NCI-H446 treated with DMSO at 0.1 percent for 48 hours (cell line): ENCODE results near the gene BLVRA.
"Not testable (repeated sequence)": the region's sequence is repeated elsewhere in the genome, so short reads cannot be mapped to it uniquely, and the experiment has no call there.

ENCODE experiments used
- DNase-seq: peaks from one replicate; lab custom pipeline; 2025; lab: John Stamatoyannopoulos, UW

Gene BLVRA

DNA sequence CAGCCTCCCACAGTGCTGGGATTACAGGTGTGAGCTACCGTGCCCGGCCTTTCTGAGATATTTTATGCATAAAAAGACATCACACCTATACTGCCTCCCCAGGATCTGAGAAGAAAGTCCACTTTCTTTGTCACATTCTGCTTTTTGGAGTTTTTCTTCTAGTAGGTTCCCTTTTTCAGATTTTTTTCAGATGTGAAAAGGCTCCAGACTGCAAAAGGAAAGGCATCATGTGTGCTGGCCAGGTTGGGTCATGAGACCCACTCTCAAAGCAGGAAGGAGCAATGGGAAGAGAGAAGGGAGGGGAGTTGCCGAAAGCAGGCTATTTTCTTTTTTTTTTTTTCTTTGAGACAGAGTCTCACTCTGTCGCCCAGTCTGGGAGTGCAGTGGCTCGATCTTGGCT, 10.8 kb downstream of the BLVRA start:
- DNase-seq, result no peak

DNA sequence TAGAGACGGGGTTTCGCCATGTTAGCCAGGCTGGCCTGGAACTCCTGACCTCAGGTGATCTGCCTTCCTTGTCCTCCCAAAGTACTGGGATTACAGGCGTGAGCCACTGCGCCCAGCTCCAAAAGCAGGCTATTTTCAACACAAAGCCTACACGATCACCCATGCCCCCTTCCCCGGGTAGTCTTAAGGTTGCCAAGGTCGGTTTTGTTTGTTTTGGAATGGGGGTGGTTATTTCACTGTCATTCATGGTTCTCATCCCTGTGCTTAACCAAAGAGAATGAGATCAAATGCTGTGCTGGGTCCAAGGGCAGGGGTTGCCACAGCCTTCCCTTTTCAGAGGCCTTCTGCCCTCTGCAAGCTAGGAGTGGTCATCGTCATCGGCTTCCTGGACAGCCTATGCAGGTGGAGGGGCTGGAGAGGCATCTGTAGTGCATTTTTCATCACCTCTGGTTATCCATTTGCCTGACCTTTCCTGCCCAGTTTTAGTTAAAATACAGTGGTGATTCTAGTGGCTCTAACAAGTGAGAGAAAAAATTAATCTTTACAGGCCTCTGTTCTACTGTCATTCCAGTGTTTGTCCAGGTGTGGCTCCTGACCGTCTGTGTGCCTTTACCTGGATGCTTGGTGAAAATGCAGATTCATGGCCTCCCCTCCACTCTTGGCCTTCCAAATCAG, 11.4 kb downstream of the BLVRA start:
- DNase-seq, result no peak

DNA sequence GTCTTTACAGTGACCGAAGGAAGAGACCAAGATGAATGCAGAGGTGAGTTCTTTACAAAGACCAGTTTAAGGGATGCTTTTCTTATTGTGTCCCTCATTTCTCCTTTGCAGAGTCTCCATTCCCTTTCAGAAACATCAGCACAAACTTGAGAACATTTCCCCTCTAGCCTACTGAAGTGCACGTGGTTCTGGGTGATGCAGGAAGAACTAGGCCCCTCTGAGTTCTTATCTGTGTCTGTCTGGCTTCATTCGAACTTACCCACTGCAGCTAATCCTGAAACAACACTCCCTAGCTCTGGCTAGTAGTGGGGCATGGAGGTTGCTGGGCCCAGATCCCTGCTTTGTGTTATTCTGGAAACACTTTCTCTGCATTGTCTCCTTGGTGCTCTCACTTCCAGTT, 12.6 kb downstream of the BLVRA start:
- DNase-seq, result no peak

DNA sequence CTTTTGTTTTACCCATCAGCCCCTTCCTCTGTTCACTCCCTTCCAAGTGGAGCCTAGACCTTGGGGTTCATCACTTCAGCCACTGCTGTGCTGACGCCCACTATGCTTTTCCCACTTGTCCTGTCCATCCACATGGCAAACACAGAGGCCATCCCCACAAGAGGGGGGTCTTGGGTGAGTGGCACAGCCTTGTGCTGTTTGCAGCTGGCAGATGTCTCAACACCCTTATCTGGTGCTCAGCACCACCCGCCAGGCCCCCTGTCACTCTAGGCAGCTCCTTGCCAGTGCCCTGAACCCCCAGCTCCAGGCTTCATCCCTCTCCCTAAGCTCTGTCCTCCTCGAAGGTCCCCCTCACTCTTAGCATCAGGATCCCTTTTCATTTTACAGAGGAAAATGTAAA, 13.1 kb downstream of the BLVRA start:
- DNase-seq, result no peak

DNA sequence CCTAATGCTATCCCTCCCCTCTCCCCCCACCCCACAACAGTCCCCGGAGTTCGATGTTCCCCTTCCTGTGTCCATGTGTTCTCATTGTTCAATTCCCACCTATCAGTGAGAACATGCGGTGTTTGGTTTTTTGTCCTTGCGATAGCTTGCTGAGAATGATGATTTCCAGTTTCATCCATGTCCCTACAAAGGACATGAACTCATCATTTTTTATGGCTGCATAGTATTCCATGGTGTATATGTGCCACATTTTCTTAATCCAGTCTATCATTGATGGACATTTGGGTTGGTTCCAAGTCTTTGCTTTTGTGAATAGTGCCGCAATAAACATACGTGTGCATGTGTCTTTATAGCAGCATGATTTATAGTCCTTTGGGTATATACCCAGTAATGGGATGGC, 14.8 kb downstream of the BLVRA start:
- not testable (repeated sequence) for DNase-seq

DNA sequence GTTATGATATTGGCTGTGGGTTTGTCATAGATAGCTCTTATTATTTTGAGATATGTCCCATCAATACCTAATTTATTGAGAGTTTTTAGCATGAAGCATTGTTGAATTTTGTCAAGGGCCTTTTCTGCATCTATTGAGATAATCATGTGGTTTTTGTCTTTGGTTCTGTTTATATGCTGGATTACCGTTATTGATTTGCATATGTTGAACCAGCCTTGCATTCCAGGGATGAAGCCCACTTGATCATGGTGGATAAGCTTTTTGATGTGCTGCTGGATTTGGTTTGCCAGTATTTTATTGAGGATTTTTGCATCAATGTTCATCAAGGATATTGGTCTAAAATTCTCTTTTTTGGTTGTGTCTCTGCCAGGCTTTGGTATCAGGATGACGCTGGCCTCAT, 16.8 kb downstream of the BLVRA start:
- DNase-seq, result not testable (repeated sequence)

DNA sequence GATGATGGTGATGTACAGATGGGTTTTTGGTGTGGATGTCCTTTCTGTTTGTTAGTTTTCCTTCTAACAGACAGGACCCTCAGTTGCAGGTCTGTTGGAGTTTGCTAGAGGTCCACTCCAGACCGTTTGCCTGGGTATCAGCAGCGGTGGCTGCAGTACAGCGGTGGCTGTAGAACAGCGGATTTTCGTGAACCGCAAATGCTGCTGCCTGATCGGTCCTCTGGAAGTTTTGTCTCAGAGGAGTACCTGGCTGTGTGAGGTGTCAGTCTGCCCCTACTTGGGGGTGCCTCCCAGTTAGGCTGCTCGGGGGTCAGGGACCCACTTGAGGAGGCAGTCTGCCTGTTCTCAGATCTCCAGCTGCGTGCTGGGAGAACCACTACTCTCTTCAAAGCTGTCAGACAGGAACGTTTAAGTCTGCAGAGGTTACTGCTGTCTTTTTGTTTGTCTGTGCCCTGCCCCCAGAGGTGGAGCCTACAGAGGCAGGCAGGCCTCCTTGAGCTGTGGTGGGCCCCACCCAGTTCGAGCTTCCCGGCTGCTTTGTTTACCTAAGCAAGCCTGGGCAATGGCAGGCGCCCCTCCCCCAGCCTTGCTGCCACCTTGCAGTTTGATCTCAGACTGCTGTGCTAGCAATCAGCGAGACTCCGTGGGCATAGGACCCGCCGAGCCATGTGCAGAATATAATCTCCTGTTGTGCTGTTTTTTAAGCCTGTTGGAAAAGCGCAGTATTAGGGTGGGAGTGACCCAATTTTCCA, 20.0 kb downstream of the BLVRA start:
- not testable (repeated sequence) for DNase-seq

DNA sequence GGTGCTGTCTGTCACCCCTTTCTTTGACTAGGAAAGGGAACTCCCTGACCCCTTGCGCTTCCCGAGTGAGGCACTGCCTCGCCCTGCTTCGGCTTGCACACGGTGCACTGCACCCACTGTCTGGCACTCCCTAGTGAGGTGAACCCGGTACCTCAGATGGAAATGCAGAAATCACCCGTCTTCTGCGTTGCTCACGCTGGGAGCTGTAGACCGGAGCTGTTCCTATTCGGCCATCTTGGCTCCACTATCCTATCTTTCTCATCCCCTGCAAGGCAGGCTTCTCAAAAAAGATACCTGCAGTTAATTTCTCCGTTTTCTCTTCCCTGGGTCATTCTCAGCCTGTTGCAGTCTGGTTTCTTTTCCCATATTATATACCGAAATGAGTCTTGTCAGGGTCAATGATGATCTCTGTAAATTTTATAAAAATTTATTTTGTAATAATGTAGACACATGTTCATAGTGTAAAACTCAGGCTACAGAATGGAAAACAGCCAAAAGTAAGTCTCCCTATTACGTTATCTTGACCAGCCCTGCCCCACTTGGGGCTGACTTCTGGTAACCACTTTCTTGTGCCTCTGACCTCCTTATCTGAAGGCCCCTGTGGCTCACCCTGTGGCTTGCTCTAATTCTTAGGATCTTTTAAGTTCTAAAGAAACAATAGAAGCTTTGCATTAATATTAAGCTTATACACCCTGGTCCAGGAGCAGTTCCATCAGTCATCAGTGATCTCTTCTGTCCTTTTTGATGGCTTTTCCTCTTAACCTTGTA, 20.7 kb downstream of the BLVRA start:
- no peak for DNase-seq

DNA sequence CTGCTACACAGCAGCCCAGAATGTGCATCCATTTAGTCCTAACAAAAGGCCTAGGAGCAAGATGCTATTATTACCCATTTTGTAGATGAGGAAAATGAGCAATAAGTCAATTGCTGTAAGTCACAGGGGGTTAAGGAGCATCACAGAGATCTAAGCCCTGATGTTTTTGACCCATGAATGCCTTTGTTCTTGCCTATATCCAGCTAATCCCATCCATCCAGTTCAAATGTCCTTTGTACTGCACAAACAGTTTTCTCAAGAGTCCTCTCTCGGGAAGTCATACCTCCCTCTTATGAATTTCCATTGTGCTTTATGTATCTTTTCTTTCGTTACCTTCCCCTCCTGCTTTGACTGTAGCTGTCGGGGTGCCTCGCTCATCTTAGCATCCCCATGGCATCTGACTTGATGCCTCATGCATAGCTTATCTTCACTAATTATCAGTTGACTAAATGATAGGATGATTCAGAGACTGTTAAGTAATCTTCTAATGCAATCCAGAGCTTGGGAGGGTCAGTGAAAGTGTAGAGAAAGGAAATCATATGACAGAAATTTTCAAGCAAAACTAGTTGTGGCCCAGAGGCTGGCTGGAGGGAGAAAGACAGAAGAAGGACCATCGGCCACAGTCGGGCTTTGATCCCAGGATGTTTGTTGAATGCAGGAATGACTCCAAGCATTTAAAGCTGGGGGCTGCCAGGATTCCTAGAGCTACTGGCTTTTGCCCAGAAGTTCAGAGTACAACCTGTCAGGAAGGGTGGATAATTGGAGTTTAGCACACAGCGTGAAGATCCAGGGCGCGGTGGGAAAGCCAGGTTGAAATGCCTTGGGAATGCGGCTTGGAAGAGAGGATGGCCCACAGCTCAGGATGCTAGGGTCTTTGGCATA, 23.5 kb downstream of the BLVRA start:
- DNase-seq, result no peak

DNA sequence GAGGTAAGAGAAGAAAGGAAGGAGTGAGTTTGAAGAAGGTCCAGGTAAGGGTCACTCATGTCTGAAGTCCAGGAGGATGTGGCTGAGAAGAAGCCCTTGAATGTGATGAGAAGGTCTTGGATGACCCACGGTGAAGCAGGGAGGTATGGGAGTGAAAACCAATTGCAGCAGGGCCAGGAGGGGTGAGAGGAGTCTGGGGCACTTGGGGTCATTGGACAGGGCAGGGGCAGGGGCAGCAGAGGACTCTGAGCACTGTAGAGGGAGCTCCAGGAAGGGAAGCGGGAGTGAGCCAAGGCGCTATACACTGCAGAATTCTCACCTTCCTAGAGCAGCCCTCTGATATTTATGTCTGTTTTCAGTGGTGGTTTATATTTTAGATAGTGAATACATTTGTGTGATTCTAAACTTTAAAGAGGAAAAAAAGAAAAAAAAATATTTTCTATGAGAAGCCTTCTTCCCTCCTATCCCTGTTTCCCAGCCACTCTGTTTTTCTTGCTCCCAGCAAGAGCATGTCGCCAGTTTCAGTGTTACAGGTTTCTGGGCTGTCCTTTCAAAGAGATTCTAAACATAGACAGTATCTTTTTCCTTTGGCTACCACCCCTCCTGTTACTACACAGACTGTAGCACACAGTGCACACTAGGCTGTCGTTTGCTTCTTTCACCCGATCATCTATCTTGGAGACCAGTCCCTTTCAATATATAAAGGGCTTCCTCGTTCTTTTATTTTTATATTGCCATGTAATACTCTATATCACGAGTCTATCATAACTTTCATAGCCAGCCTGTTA, 24.5 kb downstream of the BLVRA start:
- no peak for DNase-seq

DNA sequence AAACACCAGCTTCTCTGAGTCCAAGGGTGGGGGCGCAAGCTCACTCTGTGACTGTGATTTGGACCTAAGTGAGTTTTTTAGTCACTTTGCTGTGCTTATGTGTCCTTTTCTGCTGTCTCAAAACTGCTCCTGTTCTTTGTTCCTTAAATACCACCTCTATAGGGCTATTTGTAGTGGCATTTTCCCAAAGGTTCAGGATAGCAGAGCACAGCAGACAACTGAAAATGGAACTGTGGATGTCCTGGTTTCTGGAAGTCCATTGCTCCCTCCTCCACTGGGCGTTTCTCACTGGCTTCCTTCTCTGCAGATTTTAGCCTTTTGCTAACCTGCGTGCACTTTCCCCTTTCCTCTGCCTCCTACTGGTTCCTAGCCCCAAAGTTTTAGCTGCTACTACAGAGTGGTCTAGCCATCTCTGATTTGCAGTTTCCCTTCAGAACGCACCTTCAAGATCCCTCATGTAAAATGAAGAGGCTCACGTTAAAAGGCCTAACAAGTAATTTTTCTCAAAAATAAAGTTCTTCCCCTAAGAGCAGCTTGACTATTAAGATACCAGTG, 25.6 kb downstream of the BLVRA start:
- DNase-seq, result no peak

DNA sequence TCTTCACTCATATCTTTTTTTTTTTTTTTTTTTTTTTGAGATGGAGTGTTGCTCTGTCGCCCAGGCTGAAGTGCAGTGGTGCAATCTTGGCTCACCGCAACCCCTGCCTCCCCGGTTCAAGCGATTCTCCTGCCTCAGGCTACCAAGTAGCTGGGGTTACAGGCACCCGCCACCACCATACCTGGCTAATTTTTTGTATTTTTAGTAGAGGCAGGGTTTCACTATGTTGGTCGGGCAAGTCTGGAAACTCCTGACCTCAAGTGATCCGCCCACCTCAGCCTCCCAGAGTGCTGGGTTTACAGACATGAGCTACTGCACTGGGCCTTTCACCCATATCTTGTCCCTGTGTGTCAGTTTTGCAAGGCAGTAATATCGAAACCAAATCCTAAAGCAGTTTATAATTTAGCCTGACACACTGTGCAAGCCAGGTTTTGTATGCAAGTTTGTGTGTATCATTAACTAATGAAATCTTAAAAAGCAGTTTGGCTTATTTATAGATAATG, 26.2 kb downstream of the BLVRA start:
- not testable (repeated sequence) for DNase-seq

DNA sequence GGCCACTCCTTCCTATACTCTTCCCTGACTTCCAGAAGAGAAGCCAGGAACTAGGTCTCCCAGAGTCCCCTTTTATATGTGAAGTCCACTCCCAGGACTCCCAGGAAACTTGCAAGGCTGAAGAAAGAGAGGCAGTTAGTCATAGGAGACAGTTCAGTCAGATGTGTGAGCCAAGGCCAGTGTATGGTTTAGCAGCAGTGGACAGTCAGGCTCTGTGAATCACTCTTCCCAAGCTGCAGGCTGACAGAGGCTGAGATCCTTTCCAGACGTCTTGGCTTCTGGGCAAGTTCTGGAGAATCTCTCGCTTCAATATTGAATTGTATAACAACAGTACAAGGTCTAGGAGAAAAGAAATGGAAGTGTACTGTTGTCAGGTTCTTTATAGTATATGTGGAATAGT, 26.9 kb downstream of the BLVRA start:
- DNase-seq, result no peak

DNA sequence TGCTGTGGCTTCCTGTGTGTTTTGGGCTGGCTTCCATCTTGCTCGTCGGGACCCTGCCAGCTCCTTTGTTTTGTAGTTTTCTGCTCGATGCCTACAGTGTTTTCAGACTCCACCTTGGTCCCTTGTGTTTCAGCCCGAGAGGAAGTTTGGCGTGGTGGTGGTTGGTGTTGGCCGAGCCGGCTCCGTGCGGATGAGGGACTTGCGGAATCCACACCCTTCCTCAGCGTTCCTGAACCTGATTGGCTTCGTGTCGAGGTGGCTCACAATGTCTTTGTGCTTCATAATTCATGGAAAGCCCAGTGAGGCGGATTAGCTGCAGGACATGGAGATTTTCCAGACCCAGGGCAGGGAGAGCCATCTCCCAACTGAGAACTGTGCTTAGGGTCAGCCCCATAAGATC, 29.3 kb downstream of the BLVRA start:
- DNase-seq, result no peak

DNA sequence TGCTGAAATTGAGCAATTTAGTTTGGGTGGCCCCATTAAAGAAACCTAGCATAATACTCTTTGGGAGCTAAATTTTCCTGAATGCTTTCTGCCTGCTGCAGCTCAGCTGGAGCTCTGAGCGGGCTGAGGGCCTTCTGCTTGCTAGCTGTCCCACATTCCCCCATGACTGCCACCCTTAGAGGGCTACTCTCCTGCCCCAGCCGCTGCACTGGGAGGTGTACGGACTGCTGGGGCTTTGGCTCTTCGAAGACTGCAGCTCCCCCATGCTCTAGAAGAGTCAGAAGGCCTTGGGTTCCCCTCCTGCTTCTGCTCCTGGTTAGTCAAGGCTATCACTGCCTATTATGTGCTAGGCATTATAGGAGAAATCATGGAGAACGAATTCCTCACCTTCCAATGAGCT, 31.5 kb downstream of the BLVRA start:
- no peak for DNase-seq

DNA sequence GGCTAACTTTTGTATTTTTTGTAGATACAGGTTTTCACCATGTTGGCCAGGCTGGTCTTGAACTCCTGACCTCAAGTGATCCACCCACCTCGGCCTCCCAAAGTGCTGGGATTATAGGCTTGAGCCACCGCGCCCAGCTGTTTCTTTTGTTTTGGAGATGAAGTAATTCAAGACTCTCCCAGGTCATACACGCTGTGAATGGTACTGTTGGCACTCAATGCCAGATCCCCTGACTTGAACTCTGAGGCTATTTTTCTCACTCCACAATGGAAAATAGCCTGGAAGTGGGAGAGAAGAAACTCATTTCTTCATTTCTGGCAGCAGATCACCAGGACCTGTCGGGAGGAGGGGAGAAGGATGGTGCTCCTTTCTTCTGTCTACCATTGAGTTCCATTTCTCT, 32.4 kb downstream of the BLVRA start:
- no peak for DNase-seq

DNA sequence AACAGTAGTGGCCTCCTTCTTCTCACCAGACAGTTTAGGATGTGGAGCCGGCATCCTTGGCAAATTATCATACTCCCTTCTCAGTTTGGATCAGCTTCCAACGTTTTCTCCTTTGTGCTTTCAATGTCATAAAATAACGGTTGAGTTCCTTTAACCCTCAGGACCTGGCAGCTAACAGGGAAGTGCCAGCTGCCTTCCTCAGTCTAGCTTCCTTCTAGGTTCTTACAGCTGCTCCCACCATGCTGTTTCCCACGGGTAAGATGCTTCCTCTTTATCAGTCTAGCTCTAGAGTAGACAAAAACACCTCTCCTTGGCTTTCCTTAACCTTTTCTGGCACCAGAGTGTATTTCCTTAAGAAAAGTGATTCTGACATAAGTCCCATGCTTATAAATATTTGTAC, 33.2 kb downstream of the BLVRA start:
- DNase-seq, result no peak

DNA sequence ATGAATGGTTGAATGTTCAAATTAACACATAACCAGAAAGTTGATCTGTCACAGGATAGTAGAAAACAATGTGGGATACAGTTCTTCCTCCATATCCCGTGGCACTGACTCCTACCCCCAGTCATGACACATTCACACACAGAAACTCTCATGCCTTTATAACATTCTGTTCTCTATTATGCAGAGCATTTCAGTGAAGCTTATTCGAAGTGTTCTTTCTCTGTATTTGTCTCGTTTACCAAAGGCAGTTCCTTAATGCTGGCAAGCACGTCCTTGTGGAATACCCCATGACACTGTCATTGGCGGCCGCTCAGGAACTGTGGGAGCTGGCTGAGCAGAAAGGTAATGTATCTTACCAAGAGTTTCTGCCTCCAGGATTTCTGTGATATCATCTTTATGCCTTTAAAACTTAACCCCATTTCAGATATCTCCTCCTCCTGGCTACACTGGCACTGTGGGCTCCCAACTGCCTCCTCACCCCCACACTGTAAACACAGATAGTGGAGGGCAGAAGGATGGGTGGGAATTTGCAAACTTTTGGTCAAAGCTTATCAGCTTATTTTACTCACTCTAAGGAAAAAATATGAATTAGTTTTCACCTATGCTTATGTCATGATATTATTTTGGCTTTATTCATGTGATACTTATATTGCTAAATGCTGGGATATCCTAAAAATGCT, 34.1 kb downstream of the BLVRA start:
- no peak for DNase-seq

DNA sequence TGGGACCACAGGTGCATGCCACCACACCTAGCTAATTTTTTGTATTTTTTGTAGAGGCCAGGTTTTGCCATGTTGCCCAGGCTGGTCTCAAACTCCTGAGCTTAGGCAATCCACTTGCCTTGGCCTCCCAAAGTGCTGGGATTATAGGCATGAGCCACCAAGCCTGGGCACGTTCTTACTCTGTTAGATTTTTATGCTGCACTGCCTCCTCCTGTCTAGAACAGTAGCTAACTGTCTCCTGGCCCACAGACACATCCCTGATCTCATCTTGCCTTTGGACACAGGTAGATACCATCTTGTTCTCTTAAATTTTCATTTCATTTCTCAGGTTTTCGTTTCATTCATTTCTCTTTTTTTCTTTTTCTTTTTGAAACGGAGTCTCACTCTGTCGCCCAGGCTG, 41.1 kb downstream of the BLVRA start:
- DNase-seq, result no peak

DNA sequence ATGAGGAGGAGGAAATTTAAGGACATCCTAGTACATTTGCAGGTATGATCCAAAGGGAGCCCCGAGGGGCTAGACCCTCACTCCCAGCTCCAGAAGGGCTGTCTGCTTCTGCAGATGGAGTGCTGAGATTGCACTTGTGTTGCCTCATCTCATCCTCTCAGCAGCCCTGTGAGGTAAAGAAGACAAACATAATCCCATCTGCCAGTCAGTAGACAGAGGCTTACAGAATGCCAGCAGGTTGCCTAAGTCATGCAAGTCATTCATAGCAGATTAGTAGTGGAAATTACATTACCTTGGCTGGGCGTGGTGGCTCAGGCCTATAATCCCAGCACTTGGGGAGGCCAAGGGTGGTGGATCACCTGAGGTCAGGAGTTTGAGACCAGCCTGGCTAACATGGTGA, 45.4 kb downstream of the BLVRA start:
- DNase-seq, result no peak
